A549 (cell line): ENCODE results near the gene AMZ2. TPM values are rescaled to one million over a fixed set of nuclear protein-coding genes. Genes with fewer than 3 reads are reported as not detected.

Experiments
- polyA plus RNA-seq, 4 experiments: library from polyadenylated mRNA; depleted of rRNA in 3 of 4; stranded (reverse); fragments of >200 nt; fragmentation: RNase III in 1 of 4; extraction: RNeasy Plus Mini Kit Qiagen cat#74134 plus additional on column Dnase treatment in 1 of 4; gene quantifications; 2 replicates in 3 of 4; 3 replicates in 1 of 4; pipeline ENCODE4 v1.2.3, GENCODE V29; 2011 to 2017

The AMZ2 gene
- polyA plus RNA-seq, 2 of the 4 experiments (the other 2 are of a cell fraction) = 105 to 201 TPM

Other genes starting within 250 kb of the AMZ2 start
- gene KPNA2, start 212.3 kb upstream of the AMZ2 start, polyA plus RNA-seq (2011; rRNA removed) = 382 and 429 TPM in 2 replicates
- gene KPNA2, start 212.3 kb upstream of the AMZ2 start, polyA plus RNA-seq (2017; fragmentation: RNase III; extraction: RNeasy Plus Mini Kit Qiagen cat#74134 plus additional on column Dnase treatment) = 614 to 826 TPM (median 700 TPM) in 3 replicates
- gene SLC16A6, start 43.1 kb downstream of the AMZ2 start, polyA plus RNA-seq (2011; rRNA removed) = 0.28 and 0.52 TPM in 2 replicates
- gene SLC16A6, start 43.1 kb downstream of the AMZ2 start, polyA plus RNA-seq (2017; fragmentation: RNase III; extraction: RNeasy Plus Mini Kit Qiagen cat#74134 plus additional on column Dnase treatment) = 0.08 to 0.33 TPM (median 0.17 TPM) in 3 replicates
- 1.6 and 1.7 TPM in 2 replicates for gene ARSG, start 43.5 kb downstream of the AMZ2 start, polyA plus RNA-seq (2011; rRNA removed)
- 0.32 to 0.60 TPM (median 0.57 TPM) in 3 replicates for gene ARSG, start 43.5 kb downstream of the AMZ2 start, polyA plus RNA-seq (2017; fragmentation: RNase III; extraction: RNeasy Plus Mini Kit Qiagen cat#74134 plus additional on column Dnase treatment)
- gene WIPI1, start 209.5 kb downstream of the AMZ2 start, polyA plus RNA-seq (2011; rRNA removed) = 19.7 and 26.1 TPM in 2 replicates
- 6.9 to 11.6 TPM (median 9.5 TPM) in 3 replicates for gene WIPI1, start 209.5 kb downstream of the AMZ2 start, polyA plus RNA-seq (2017; fragmentation: RNase III; extraction: RNeasy Plus Mini Kit Qiagen cat#74134 plus additional on column Dnase treatment)